ENCODE results near the gene ZNF90. TPM values are rescaled to one million over a fixed set of nuclear protein-coding genes. Genes with fewer than 3 reads are reported as not detected.

Gene ZNF90
- total RNA-seq, 1 experiment from 2014 or later = 88.7 TPM

GRCh38 chr19:20102097-20102496, 24.3 kb downstream of the ZNF90 start:
- Histone ChIP-seq H2BK5ac (ENCODE audit: insufficient read length, low read length) (no peak overlapping the region), H3K56ac (ENCODE audit: insufficient read length, low read depth, low read length) (no peak overlapping the region), H2BK12ac (ENCODE audit: insufficient read length, low read depth, low read length) (no peak overlapping the region), H2BK20ac (ENCODE audit: low read depth, low read length, poor library complexity, severe bottlenecking) (no peak overlapping the region), H4K5ac (ENCODE audit: insufficient read length, low read depth, low read length) (no peak overlapping the region), H2BK120ac (ENCODE audit: low read depth, low read length, poor library complexity, severe bottlenecking) (no peak overlapping the region), H3K14ac (ENCODE audit: insufficient read depth, low read length) (no peak overlapping the region), H3K23me2 (ENCODE audit: insufficient read length, low read depth, low read length, poor library complexity, severe bottlenecking) (no peaks in the 10 kb centered on the region), H3K9me3 (ENCODE audit: control insufficient read depth, low read depth, low read length) (peaks cover 25% of the 10 kb centered on the region), H3K79me1 (ENCODE audit: insufficient read depth, low read depth, low read length, poor library complexity, severe bottlenecking) (peaks cover 11% of the 10 kb centered on the region), H3K9ac (ENCODE audit: extremely low read depth, insufficient read length, low read length) (no peak overlapping the region), H2AK5ac (ENCODE audit: insufficient read length, low read length) (no peak overlapping the region), H4K20me1 (ENCODE audit: control insufficient read depth, insufficient read depth, insufficient read length) (no peaks in the 10 kb centered on the region), H3K4me1 (ENCODE audit: insufficient read depth, low read length) (peaks cover 4% of the 10 kb centered on the region), H2AFZ (ENCODE audit: low read length) (no peak overlapping the region), H3K79me2 (ENCODE audit: insufficient read depth, low read length) (peaks cover 34% of the 10 kb centered on the region; the same call in 1 of the 2 replicates), H3K27ac (ENCODE audit: insufficient read length, low read depth, low read length) (no peak overlapping the region), H2BK15ac (ENCODE audit: low read depth, low read length) (no peak overlapping the region), H4K91ac (ENCODE audit: insufficient read length, low read depth, low read length) (no peak overlapping the region), H3K4me2 (ENCODE audit: insufficient read depth, insufficient read length, low read length) (no peak overlapping the region), H3K4ac (ENCODE audit: low read depth, low read length) (no peak overlapping the region), H4K8ac (replicated peaks; ENCODE audit: insufficient read length, low read depth, low read length) (no peak overlapping the region), H3K27me3 (ENCODE audit: insufficient read depth, low read length) (no peaks in the 10 kb centered on the region), H3T11ph (ENCODE audit: low read length) (no peak overlapping the region), H3K23ac (ENCODE audit: insufficient read length, low read depth, low read length) (no peak overlapping the region), H3K18ac (ENCODE audit: insufficient read length, low read depth, low read length) (no peak overlapping the region)
- TF ChIP-seq CTCF (conservative IDR thresholded peaks at IDR 0.05) = no peak
- Mint-ChIP-seq H3K27ac (no peak overlapping the region), H3K36me3 (ENCODE audit: insufficient read depth in 1 of 3, low read depth in 3 of 3) (peaks cover 90 to 96% (median 92%) of the 10 kb centered on the region in 3 experiments), H3K4me1 (peaks cover 13 to 30% of the 10 kb centered on the region in 2 experiments), H3K27me3 (ENCODE audit: low read depth) (no peaks in the 10 kb centered on the region), H3K4me3 (no peak overlapping the region), H3K9me3 (peaks cover 38 to 78% of the 10 kb centered on the region in 2 experiments)
- WGBS (ENCODE audit: extremely low coverage, insufficient read length, low lambda C conversion rate) = no CpG with 5 or more reads among the region's 3 CpGs
- no peak for DNase-seq

Data from H9 (cell line).